HG03558 (cell line): ENCODE results near the gene NCBP1.

Source experiments
- ATAC-seq: cut with Tn5 transposase; IDR thresholded peaks from one replicate; pipeline ENCODE4 v1.9.1; 2021; ENCODE audit warnings: moderate number of reproducible peaks; ENCODE audit not compliant: unreplicated experiment; ENCODE audit errors: extremely low read depth

NCBP1 gene

GRCh38 chr9:97705354-97705950 lies 71.8 kb downstream of the NCBP1 start:
- ATAC-seq = no peak

GRCh38 chr9:97706246-97706645 lies 72.6 kb downstream of the NCBP1 start:
- no peak for ATAC-seq

GRCh38 chr9:97710356-97711222 lies 77.0 kb downstream of the NCBP1 start:
- ATAC-seq = no peak

- no peak for ATAC-seq
Measured at GRCh38 chr9:97711223-97711626, 77.6 kb downstream of the NCBP1 start.

- ATAC-seq = no peak
Measured at GRCh38 chr9:97714435-97714834, 80.8 kb downstream of the NCBP1 start.

- ATAC-seq = no peak
Measured at GRCh38 chr9:97717866-97718265, 84.2 kb downstream of the NCBP1 start.

GRCh38 chr9:97721396-97721795 lies 87.8 kb downstream of the NCBP1 start:
- ATAC-seq = no peak

- no peak for ATAC-seq
Measured at GRCh38 chr9:97722331-97722730, 88.7 kb downstream of the NCBP1 start.
